IMR-90 (cell line): ENCODE data around the gene TMEM176A. TPM values are rescaled to one million over a fixed set of nuclear protein-coding genes. Genes with fewer than 3 reads are reported as not detected.

Experiments
- ATAC-seq: fragments of 200-7000 bp; cut with Tn5 transposase; 2 replicates; pipeline ENCODE4 v1.9.1; 2020; ENCODE audit warnings: low read depth, mild to moderate bottlenecking, moderate library complexity
- BruUV-seq: library from RNA; stranded (reverse); fragments of 400-500 nt; replicated peaks from 2 replicates; lab custom pipeline; 2021; lab: Mats Ljungman, UMichigan
- CTCF ChIA-PET: fragments of 300-600 bp; formaldehyde crosslinking; extraction: SDS; loops from one replicate; lab custom pipeline; 2021; ENCODE audit warnings: antibody characterized with exemption; lab: Yijun Ruan, JAX
- POLR2A ChIA-PET: fragments of 300-600 bp; sonication (Branson Sonifier 250); formaldehyde crosslinking; loops from one replicate; lab custom pipeline; 2022; ENCODE audit warnings: antibody characterized with exemption; ENCODE audit not compliant: unreplicated experiment; lab: Charles Lee
- DNase-seq: peaks from one replicate; pipeline ENCODE4 v3.0.0; 2013
- H2AFZ ChIP-seq: replicated peaks from 2 replicates; pipeline ENCODE3; 2013; ENCODE audit warnings: low read length, mild to moderate bottlenecking; ENCODE audit not compliant: poor library complexity
- H2AK5ac ChIP-seq: 2 replicates; pipeline ENCODE4 v1.6.1; 2013; ENCODE audit warnings: low read depth, low read length, inconsistent platforms
- H2AK9ac ChIP-seq: replicated peaks from 2 replicates; pipeline ENCODE3; 2013; ENCODE audit warnings: mild to moderate bottlenecking, low read depth, low read length, moderate library complexity; ENCODE audit not compliant: poor library complexity
- H2BK120ac ChIP-seq: 2 replicates; pipeline ENCODE4 v1.6.1; 2013; ENCODE audit warnings: low read depth, low read length, inconsistent platforms
- H2BK15ac ChIP-seq: 3 replicates; pipeline ENCODE4 v1.6.1; 2013; ENCODE audit warnings: low read depth, low read length, inconsistent platforms
- H2BK20ac ChIP-seq: 2 replicates; pipeline ENCODE4 v1.6.1; 2013; ENCODE audit warnings: low read depth, mild to moderate bottlenecking, inconsistent platforms, low read length, moderate library complexity
- H2BK5ac ChIP-seq: 2 replicates; pipeline ENCODE4 v1.6.1; 2013; ENCODE audit warnings: mild to moderate bottlenecking, low read depth, low read length, inconsistent platforms; ENCODE audit not compliant: poor library complexity, severe bottlenecking
- H3K14ac ChIP-seq: replicated peaks from 2 replicates; pipeline ENCODE4 v1.6.1; 2013; ENCODE audit warnings: low read depth, low read length, inconsistent platforms
- H3K18ac ChIP-seq: 2 replicates; pipeline ENCODE4 v1.6.1; 2013; ENCODE audit warnings: low read depth, low read length, control low read depth
- H3K23ac ChIP-seq: 2 replicates; pipeline ENCODE4 v1.6.1; 2013; ENCODE audit warnings: low read depth, low read length, inconsistent platforms
- H3K27ac ChIP-seq: 2 replicates; pipeline ENCODE4 v1.5.1; 2013; ENCODE audit warnings: mild to moderate bottlenecking, control low read depth, low read length; ENCODE audit not compliant: insufficient read depth
- H3K27me3 ChIP-seq: 2 replicates; pipeline ENCODE4 v1.6.1; 2013; ENCODE audit warnings: low read length; ENCODE audit not compliant: control insufficient read depth, insufficient read depth
- H3K36me3 ChIP-seq: 2 replicates; pipeline ENCODE4 v1.6.1; 2013; ENCODE audit warnings: low read length, mixed read lengths; ENCODE audit not compliant: control insufficient read depth, insufficient read depth
- H3K4ac ChIP-seq: 2 replicates; pipeline ENCODE4 v1.6.1; 2013; ENCODE audit warnings: low read depth, low read length, inconsistent platforms
- H3K4me1 ChIP-seq: 2 replicates; pipeline ENCODE4 v1.6.1; 2013; ENCODE audit warnings: low read length, mixed read lengths; ENCODE audit not compliant: control insufficient read depth, insufficient read depth
- H3K4me2 ChIP-seq: 2 replicates; pipeline ENCODE4 v1.6.1; 2013; ENCODE audit warnings: low read depth, mild to moderate bottlenecking, control low read depth, low read length, moderate library complexity
- H3K4me3 ChIP-seq: 2 replicates; pipeline ENCODE4 v1.5.1; 2013; ENCODE audit warnings: low read depth, mild to moderate bottlenecking, control low read depth, low read length, moderate library complexity; ENCODE audit not compliant: insufficient read depth
- H3K56ac ChIP-seq: 2 replicates; pipeline ENCODE4 v1.6.1; 2013; ENCODE audit warnings: low read length, inconsistent platforms; ENCODE audit not compliant: insufficient read depth; ENCODE audit errors: extremely low read depth
- H3K79me1 ChIP-seq, 2 experiments: 2 replicates each; pipeline ENCODE4 v1.6.1; 2013; ENCODE audit warnings: low read length in 2 of 2, inconsistent platforms in 1 of 2, low read depth in 1 of 2
- H3K9ac ChIP-seq: 2 replicates; pipeline ENCODE4 v1.6.1; 2013; ENCODE audit warnings: low read depth, low read length, control low read depth
- H3K9me1 ChIP-seq: 2 replicates; pipeline ENCODE4 v1.6.1; 2013; ENCODE audit warnings: low read length, inconsistent platforms; ENCODE audit not compliant: insufficient read depth
- H3K9me3 ChIP-seq: 2 replicates; pipeline ENCODE4 v1.6.1; 2013; ENCODE audit warnings: low read length; ENCODE audit not compliant: control insufficient read depth, insufficient read depth
- H4K20me1 ChIP-seq: 2 replicates; pipeline ENCODE4 v1.6.1; 2013; ENCODE audit warnings: low read length, inconsistent platforms; ENCODE audit not compliant: insufficient read depth
- H4K5ac ChIP-seq: 2 replicates; pipeline ENCODE4 v1.6.1; 2013; ENCODE audit warnings: mild to moderate bottlenecking, low read depth, low read length, control low read depth
- H4K8ac ChIP-seq, 2 experiments: 2 replicates each; pipeline ENCODE4 v1.6.1; 2013; ENCODE audit warnings: low read depth in 2 of 2, low read length in 2 of 2, control low read depth in 1 of 2, inconsistent platforms in 1 of 2
- H4K91ac ChIP-seq: 2 replicates; pipeline ENCODE4 v1.6.1; 2013; ENCODE audit warnings: low read depth, low read length, inconsistent platforms; ENCODE audit not compliant: insufficient read depth
- BHLHE40 ChIP-seq: fragments of 150-350 bp; IDR thresholded peaks from 2 replicates; pipeline ENCODE4 v1.6.1; 2016; ENCODE audit warnings: mild to moderate bottlenecking, low read depth, low read length
- CHD1 ChIP-seq: IDR thresholded peaks from 2 replicates; pipeline ENCODE4 v1.6.1; 2012; ENCODE audit warnings: low read depth, low read length, improper control_type of control experiment
- NFE2L2 ChIP-seq: fragments of 150-350 bp; IDR thresholded peaks from 2 replicates; pipeline ENCODE4 v1.6.1; 2016; ENCODE audit warnings: low read depth, mild to moderate bottlenecking, low read length
- RAD21 ChIP-seq: IDR thresholded peaks from 2 replicates; pipeline ENCODE4 v1.6.1; 2012; ENCODE audit warnings: low read length, improper control_type of control experiment
- RCOR1 ChIP-seq: IDR thresholded peaks from 2 replicates; pipeline ENCODE4 v1.6.1; 2012; ENCODE audit warnings: mild to moderate bottlenecking, low read length, improper control_type of control experiment; ENCODE audit not compliant: insufficient replicate concordance
- RFX5 ChIP-seq: IDR thresholded peaks from 2 replicates; pipeline ENCODE4 v1.8.0; 2012; ENCODE audit warnings: low read depth, mild to moderate bottlenecking, low read length, moderate library complexity
- SMC3 ChIP-seq: fragments of 150-350 bp; IDR thresholded peaks from 2 replicates; pipeline ENCODE4 v1.6.1; 2016; ENCODE audit warnings: low read depth, mild to moderate bottlenecking, antibody characterized with exemption, low read length, moderate library complexity
- WGBS, 2 experiments: methylation state at CpG; one replicate each; pipeline versions ENCODE4 v1.1.5 to v1.1.7; 2013; ENCODE audit warnings: missing lambda C conversion rate in 2 of 2; ENCODE audit not compliant: insufficient read length in 1 of 2; ENCODE audit errors: extremely low coverage in 2 of 2; 5-methylcytosine and 5-hydroxymethylcytosine counted together
- dilution Hi-C: fragments of 300-500 bp; cut with HindIII; formaldehyde crosslinking; loops from one replicate; pipeline ENCODE4 v1.14.3; 2018; ENCODE audit warnings: low sequenced_read_pairs; ENCODE audit not compliant: unreplicated experiment
- in situ Hi-C: fragments of 300-500 bp; cut with MboI; formaldehyde crosslinking; loops from 3 replicates; pipeline ENCODE4 v1.14.3; 2019; ENCODE audit warnings: low sequenced_read_pairs, inconsistent platforms, mixed read lengths
- intact Hi-C: fragments of 100-400 bp; cut with micrococcal nuclease; formaldehyde crosslinking; loops from 2 replicates; pipeline ENCODE4 v1.10.0; 2022
- polyA plus RNA-seq, 3 experiments: library from polyadenylated mRNA; depleted of rRNA; stranded (reverse); fragments of >200 nt; gene quantifications; 2 replicates each; pipeline ENCODE4 v1.2.3, GENCODE V29; 2012; ENCODE audit warnings: low replicate concordance in 1 of 3
- total RNA-seq: library from RNA; depleted of rRNA; stranded (reverse); fragments of >200 nt; gene quantifications from 2 replicates; pipeline ENCODE4 v1.2.3, GENCODE V29; 2012

The TMEM176A gene
- total and polyA plus RNA-seq, 2 of the 4 experiments (the other 2 are of a cell fraction) = not detected

DNA sequence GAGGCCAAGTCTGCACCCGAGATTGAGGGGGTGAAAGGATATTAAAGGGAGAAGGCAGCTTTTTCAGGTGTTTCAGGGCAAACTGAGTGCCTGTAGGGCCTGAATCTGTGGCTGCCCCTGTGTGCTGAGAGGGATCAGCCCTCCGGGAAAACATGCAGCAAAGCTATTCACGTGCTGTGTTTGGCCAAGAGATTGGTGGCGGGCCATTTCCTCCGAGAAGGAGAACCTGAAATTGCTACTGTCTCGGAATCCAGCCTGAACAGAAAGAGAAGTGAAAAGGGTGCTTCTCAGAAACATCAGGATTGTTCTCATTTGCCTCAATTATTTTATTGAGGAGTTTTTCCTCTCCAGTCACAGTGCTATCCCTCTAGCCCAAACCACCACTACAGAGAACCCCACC is 47.3 kb upstream of the TMEM176A start:
- POLR2A ChIA-PET = no interaction called here
- TF ChIP-seq RAD21 = no peak
- no peak for TF ChIP-seq BHLHE40
- no peak for TF ChIP-seq CHD1
- TF ChIP-seq SMC3 = no peak
- no peak for TF ChIP-seq RFX5
- no peak for TF ChIP-seq NFE2L2
- TF ChIP-seq RCOR1 = no peak
- Histone ChIP-seq H2BK15ac (no peak overlapping the region), H2AK9ac (no peak overlapping the region), H4K8ac (no peak overlapping the region), H3K9me1 (no peaks in the 10 kb centered on the region), H3K27me3 (no peaks in the 10 kb centered on the region; the same call in 1 of the 2 replicates), H4K20me1 (no peaks in the 10 kb centered on the region), H3K27ac (no peak overlapping the region), H3K14ac (no peak overlapping the region), H3K36me3 (no peaks in the 10 kb centered on the region), H3K9ac (no peak overlapping the region), H2BK120ac (no peak overlapping the region), H2AK5ac (no peak overlapping the region), H3K79me1 (no peaks in the 10 kb centered on the region), H3K4me3 (no peak overlapping the region), H3K23ac (no peak overlapping the region), H2BK20ac (no peak overlapping the region), H3K56ac (no peak overlapping the region), H2BK5ac (no peak overlapping the region), H3K4me2 (no peak overlapping the region), H4K91ac (no peak overlapping the region), H4K5ac (no peak overlapping the region), H2AFZ (no peak overlapping the region), H3K4me1 (no peaks in the 10 kb centered on the region), H3K9me3 (no peaks in the 10 kb centered on the region), H3K18ac (no peak overlapping the region), H3K4ac (no peak overlapping the region)
- no peak for ATAC-seq
- BruUV-seq = no TSS peak
- DNase-seq = no peak
- intact Hi-C loops = loop anchor here (10.0 kb wide), 1 partner anchor 468 kb away; no protein-coding TSS in a partner anchor
- WGBS, 2 experiments = 27% methylated on average over 3 of the region's 6 CpGs; no CpG with 5 or more reads in 1 of the 2 experiments
- dilution Hi-C loops = no loop called here
- CTCF ChIA-PET = no interaction called here
- in situ Hi-C loops = no loop called here
